HepG2 (cell line): Measurements from ENCODE around the gene NELL1. TPM values are rescaled to one million over a fixed set of nuclear protein-coding genes. Genes with fewer than 3 reads are reported as not detected.

Experiments used
- GPBP1L1 ChIP-seq: sonication (generic); formaldehyde crosslinking; IDR thresholded peaks from 2 replicates; pipeline ENCODE4 v1.5.0; 2020; ENCODE audit warnings: mild to moderate bottlenecking, missing genetic modification reagents
- HDAC6 ChIP-seq: fragments of 200-600 bp; sonication (generic); IDR thresholded peaks from 2 replicates; pipeline ENCODE4 v1.7.0; 2017; ENCODE audit warnings: mild to moderate bottlenecking, antibody characterized with exemption, low read length, low read depth
- IKZF1 ChIP-seq: fragments of 450-650 bp; IDR thresholded peaks from 2 replicates; pipeline ENCODE4 v1.7.1; 2016
- PLSCR1 ChIP-seq: sonication (generic); formaldehyde crosslinking; IDR thresholded peaks from 2 replicates; pipeline ENCODE4 v1.5.0; 2020; ENCODE audit warnings: missing genetic modification reagents, mild to moderate bottlenecking, borderline replicate concordance
- RCOR2 ChIP-seq: IDR thresholded peaks from 2 replicates; pipeline ENCODE4 v1.6.1; 2016; ENCODE audit warnings: missing biosample characterization, missing genetic modification reagents
- REST ChIP-seq, 2 experiments: IDR thresholded peaks; 2 replicates each; pipeline ENCODE4 v1.6.1; 2011 to 2012; ENCODE audit warnings: low read length in 2 of 2, borderline replicate concordance in 1 of 2, low read depth in 1 of 2, mild to moderate bottlenecking in 1 of 2, moderate library complexity in 1 of 2
- SNAPC2 ChIP-seq: sonication (generic); formaldehyde crosslinking; IDR thresholded peaks from 2 replicates; pipeline ENCODE4 v1.8.1; 2022; ENCODE audit warnings: mild to moderate bottlenecking, missing genetic modification reagents
- ZFP90 ChIP-seq: sonication (generic); formaldehyde crosslinking; IDR thresholded peaks from 2 replicates; pipeline ENCODE4 v1.8.0; 2022; ENCODE audit warnings: missing genetic modification reagents, mild to moderate bottlenecking, inconsistent platforms, borderline replicate concordance
- ZFYVE20 ChIP-seq: sonication (generic); formaldehyde crosslinking; IDR thresholded peaks from 2 replicates; pipeline ENCODE4 v1.8.0; 2023; ENCODE audit warnings: low read depth, mild to moderate bottlenecking, moderate library complexity, missing genetic modification reagents, borderline replicate concordance
- ZNF30 ChIP-seq: sonication (generic); formaldehyde crosslinking; IDR thresholded peaks from 2 replicates; pipeline ENCODE4 v1.5.0; 2020; ENCODE audit warnings: mild to moderate bottlenecking, missing genetic modification reagents
- ZNF558 ChIP-seq: sonication (generic); formaldehyde crosslinking; IDR thresholded peaks from 2 replicates; pipeline ENCODE4 v1.9.0; 2022; ENCODE audit warnings: mild to moderate bottlenecking, missing genetic modification reagents, borderline replicate concordance
- polyA plus RNA-seq, 8 experiments: library from polyadenylated mRNA; depleted of rRNA in 3 of 8; stranded (reverse) in 7 of 8; unstranded in 1 of 8; fragments of >200 nt; fragmentation: Illumina TruSeq in 4 of 8; extraction: Trizol in 4 of 8; gene quantifications; 2 replicates each; pipeline versions ENCODE4 v1.2.1 to v1.2.3, GENCODE V29; 2011 to 2016; ENCODE audit warnings: low read depth in 4 of 8, missing spikeins in 1 of 8, mixed read lengths in 1 of 8; ENCODE audit not compliant: insufficient read depth in 1 of 8
- total RNA-seq, 5 experiments: library from RNA; depleted of rRNA; stranded (reverse); fragments of >200 nt; fragmentation: Illumina TruSeq; extraction: Trizol; gene quantifications; 2 replicates each; pipeline ENCODE4 v1.2.3, GENCODE V29; 2016; ENCODE audit warnings: low read depth in 1 of 5

NELL1 gene
- total and polyA plus RNA-seq, 2 of the 13 experiments (the other 11 are each of a cell fraction or from before 2014, with no cell fraction given), result not detected

GRCh38 chr11:20854215-20854955, 185.0 kb downstream of the NELL1 start (continued):
- no peak for TF ChIP-seq PLSCR1 (CRISPR knock-in tag)
- no peak for TF ChIP-seq ZNF558 (CRISPR knock-in tag)
- no peak for TF ChIP-seq GPBP1L1 (CRISPR knock-in tag)
- no peak for TF ChIP-seq ZNF30 (CRISPR knock-in tag)
- TF ChIP-seq RCOR2 (CRISPR knock-in tag), result no peak
- no peak for TF ChIP-seq HDAC6
- TF ChIP-seq ZFP90 (CRISPR knock-in tag), result no peak
- no peak for TF ChIP-seq ZFYVE20 (CRISPR knock-in tag)
- peak; percentile 29 to 91 for TF ChIP-seq REST (IDR thresholded peaks at IDR 0.05; ENCODE audit: borderline replicate concordance in 1 of 2, low read depth in 1 of 2, low read length in 2 of 2)
- TF ChIP-seq SNAPC2 (CRISPR knock-in tag), result no peak
- TF ChIP-seq IKZF1, result no peak
